ENCODE data around the gene PRSS1.

PRSS1 gene

GRCh38 chr7:142800088-142800487 is 50.8 kb downstream of the PRSS1 start:
- Histone ChIP-seq H3K27ac (replicated peaks) (no peak overlapping the region), H3K27me3 (ENCODE audit: insufficient read depth, poor library complexity, severe bottlenecking) (peaks cover 43% of the 10 kb centered on the region), H3K4me3 (replicated peaks; ENCODE audit: insufficient read depth, low read length) (no peak overlapping the region)
- TF ChIP-seq CTCF (IDR thresholded peaks at IDR 0.05; ENCODE audit: insufficient read depth, low read length) = no peak
- TF ChIP-seq POLR2AphosphoS5 (IDR thresholded peaks at IDR 0.05; ENCODE audit: low read depth) = no peak
- no peak for TF ChIP-seq GABPA (IDR thresholded peaks at IDR 0.05; ENCODE audit: low read depth)
- no peak for TF ChIP-seq SPI1 (IDR thresholded peaks at IDR 0.05; ENCODE audit: borderline replicate concordance, low read depth)
- no peak for TF ChIP-seq REST (IDR thresholded peaks at IDR 0.05; ENCODE audit: insufficient replicate concordance, low read depth)
- DNase-seq (ENCODE audit: low read depth in 1 of 2, low spot score in 1 of 2) = no peak

GRCh38 chr7:142800699-142801260 is 51.5 kb downstream of the PRSS1 start:
- Histone ChIP-seq H3K4me3 (replicated peaks; ENCODE audit: insufficient read depth, low read length) (no peak overlapping the region), H3K27ac (replicated peaks) (no peak overlapping the region), H3K27me3 (ENCODE audit: insufficient read depth, poor library complexity, severe bottlenecking) (peaks cover 38% of the 10 kb centered on the region)
- TF ChIP-seq REST (IDR thresholded peaks at IDR 0.05; ENCODE audit: insufficient replicate concordance, low read depth) (no peak), CTCF (IDR thresholded peaks at IDR 0.05; ENCODE audit: insufficient read depth, low read length) (no peak), SPI1 (IDR thresholded peaks at IDR 0.05; ENCODE audit: borderline replicate concordance, low read depth) (no peak), POLR2AphosphoS5 (IDR thresholded peaks at IDR 0.05; ENCODE audit: low read depth) (no peak), GABPA (IDR thresholded peaks at IDR 0.05; ENCODE audit: low read depth) (no peak)
- DNase-seq (ENCODE audit: low read depth in 1 of 2, low spot score in 1 of 2) = no peak

- no peak for DNase-seq (ENCODE audit: low read depth in 1 of 2, low spot score in 1 of 2)
- Histone ChIP-seq H3K27ac (replicated peaks) (no peak overlapping the region), H3K4me3 (replicated peaks; ENCODE audit: insufficient read depth, low read length) (no peak overlapping the region), H3K27me3 (ENCODE audit: insufficient read depth, poor library complexity, severe bottlenecking) (peaks cover 31% of the 10 kb centered on the region)
- no peak for TF ChIP-seq REST (IDR thresholded peaks at IDR 0.05; ENCODE audit: insufficient replicate concordance, low read depth)
- TF ChIP-seq GABPA (IDR thresholded peaks at IDR 0.05; ENCODE audit: low read depth) = no peak
- TF ChIP-seq POLR2AphosphoS5 (IDR thresholded peaks at IDR 0.05; ENCODE audit: low read depth) = no peak
- TF ChIP-seq SPI1 (IDR thresholded peaks at IDR 0.05; ENCODE audit: borderline replicate concordance, low read depth) = no peak
Measured at GRCh38 chr7:142801601-142802295, 52.5 kb downstream of the PRSS1 start.

Data from HL-60 (cell line).